BJ (cell line): ENCODE results near the gene RPL35. TPM values are rescaled to one million over a fixed set of nuclear protein-coding genes. Genes with fewer than 3 reads are reported as not detected.

Experiments used
- CTCF ChIA-PET: fragments of 350-600 bp; formaldehyde crosslinking; extraction: SDS; loops from one replicate; lab custom pipeline; 2021; ENCODE audit warnings: antibody characterized with exemption, inconsistent platforms; lab: Yijun Ruan, JAX
- POLR2A ChIA-PET: fragments of 300-600 bp; sonication (Branson Sonifier 250); formaldehyde crosslinking; extraction: SDS; loops from one replicate; lab custom pipeline; 2021; ENCODE audit warnings: antibody characterized with exemption; lab: Charles Lee
- DNase-seq: peaks from one replicate; pipeline ENCODE4 v3.0.0-alpha.2; 2011; ENCODE audit warnings: low read depth
- H3K27me3 ChIP-seq: 2 replicates; pipeline ENCODE4 v1.6.0; 2011; ENCODE audit warnings: low read length; ENCODE audit not compliant: control insufficient read depth, insufficient read depth
- H3K36me3 ChIP-seq: 2 replicates; pipeline ENCODE4 v1.5.1; 2011; ENCODE audit warnings: low read length; ENCODE audit not compliant: control insufficient read depth, insufficient read depth
- H3K4me3 ChIP-seq: 2 replicates; pipeline ENCODE4 v1.5.1; 2011; ENCODE audit warnings: low read depth, mild to moderate bottlenecking, control low read depth, low read length
- CTCF ChIP-seq: IDR thresholded peaks from 2 replicates; pipeline ENCODE4 v1.5.1; 2011; ENCODE audit warnings: low read depth, mild to moderate bottlenecking, control low read depth, inconsistent platforms, low read length, moderate library complexity; ENCODE audit not compliant: insufficient read depth
- polyA plus RNA-seq: library from polyadenylated mRNA; depleted of rRNA; stranded (reverse); fragments of >200 nt; gene quantifications from 2 replicates; pipeline ENCODE4 v1.2.3, GENCODE V29; 2011; rRNA removed
- small RNA-seq: library from RNA; depleted of rRNA; stranded (forward); fragments of <200 nt; gene quantifications from one replicate; pipeline ENCODE3, GENCODE V24; 2012; ENCODE audit warnings: low replicate concordance, low read depth; ENCODE audit not compliant: insufficient read length

The RPL35 gene
- polyA plus RNA-seq, 1 experiment = 3,181 TPM

GRCh38 chr9:124810663-124811355 lies 50.9 kb downstream of the RPL35 start:
- no peak for DNase-seq
- no peak overlapping the region for H3K4me3 ChIP-seq
- H3K27me3 ChIP-seq = no peaks in the 10 kb centered on the region
- ChIA-PET POLR2A (no interaction called here), CTCF (interaction anchor here (1.4 to 5.4 kb wide), 2 partner anchors 30 to 43 kb away, joined by 3 to 46 read pairs; partner anchors contain the start of gene WDR38)
- H3K36me3 ChIP-seq = no peaks in the 10 kb centered on the region
- TF ChIP-seq CTCF = no peak

GRCh38 chr9:124809741-124810500 lies 51.8 kb downstream of the RPL35 start:
- H3K4me3 ChIP-seq = no peak overlapping the region
- no peaks in the 10 kb centered on the region for H3K27me3 ChIP-seq
- DNase-seq = no peak
- ChIA-PET POLR2A (no interaction called here), CTCF (interaction anchor here (1.4 to 5.4 kb wide), 3 partner anchors 30 to 44 kb away, joined by 3 to 46 read pairs (median 5); partner anchors contain the start of genes OLFML2A and WDR38)
- no peaks in the 10 kb centered on the region for H3K36me3 ChIP-seq
- TF ChIP-seq CTCF = no peak

- Histone ChIP-seq H3K4me3 (no peak overlapping the region), H3K36me3 (no peaks in the 10 kb centered on the region), H3K27me3 (no peaks in the 10 kb centered on the region)
- POLR2A ChIA-PET = no interaction called here
- TF ChIP-seq CTCF = no peak
- no peak for DNase-seq
- CTCF ChIA-PET = interaction anchor here (0.7 to 2.1 kb wide), 3 partner anchors 14 to 44 kb away, joined by 3 to 9 read pairs (median 5); partner anchors contain the start of genes OLFML2A and WDR38
These were observed 52.5 kb downstream of the RPL35 start for GRCh38 chr9:124809211-124809610.

GRCh38 chr9:124808246-124808956 lies 53.4 kb downstream of the RPL35 start:
- ChIA-PET CTCF (interaction anchor here (0.7 to 2.1 kb wide), 5 partner anchors 13 to 44 kb away, joined by 3 to 9 read pairs (median 6); partner anchors contain the start of genes OLFML2A and WDR38), POLR2A (no interaction called here)
- Histone ChIP-seq H3K36me3 (no peaks in the 10 kb centered on the region), H3K27me3 (no peaks in the 10 kb centered on the region), H3K4me3 (no peak overlapping the region)
- TF ChIP-seq CTCF = no peak
- no peak for DNase-seq

Small RNA genes lying within 50 kb of the gene (small RNA-seq; reads per million reads assigned to genes)
- gene RNU4-82P = not detected

Other genes with a start within 250 kb of the RPL35 start
- gene NR6A1, start 90.6 kb downstream of the RPL35 start, polyA plus RNA-seq = 0.23 and 0.25 TPM in 2 replicates
- 2.0 and 2.5 TPM in 2 replicates for gene OLFML2A, start 84.8 kb downstream of the RPL35 start, polyA plus RNA-seq
- gene WDR38, start 8.5 kb downstream of the RPL35 start, polyA plus RNA-seq = not detected in 2 replicates
- gene ARPC5L, start 173 bp upstream of the RPL35 start, polyA plus RNA-seq = 34.0 and 41.0 TPM in 2 replicates
- 10.8 and 12.4 TPM in 2 replicates for gene GOLGA1, start 79.1 kb upstream of the RPL35 start, polyA plus RNA-seq